ENCODE data around the gene TNFSF18. TPM values are rescaled to one million over a fixed set of nuclear protein-coding genes. Genes with fewer than 3 reads are reported as not detected.

TNFSF18 gene
- total and polyA plus RNA-seq, 4 donors, result 0.04 to 1.2 (median 0.06) TPM; not detected in 1

- DNase-seq (no peak), ATAC-seq (ENCODE audit: insufficient read depth, low FRiP score) (no peak)
- Histone ChIP-seq H3K36me3 (ENCODE audit: control insufficient read depth in 4 of 4, insufficient read depth in 4 of 4, low read length in 4 of 4) (no peaks in the 10 kb centered on the region), H3K4me3 (no peak overlapping the region), H3K4me1 (ENCODE audit: control insufficient read depth in 5 of 5, insufficient read depth in 5 of 5, low read length in 5 of 5) (peaks cover 0 to 33% (median 0%) of the 10 kb centered on the region in 5 donors), H3K9ac (ENCODE audit: insufficient read depth in 1 of 2, low read length in 2 of 2) (no peak overlapping the region), H3K9me3 (ENCODE audit: control insufficient read depth in 4 of 4, insufficient read depth in 3 of 4, low read length in 3 of 4) (no peaks in the 10 kb centered on the region), H3K27me3 (ENCODE audit: control insufficient read depth in 3 of 3, insufficient read depth in 3 of 3, low read length in 2 of 3) (no peaks in the 10 kb centered on the region), H3K27ac (ENCODE audit: low read depth in 1 of 2, low read length in 1 of 2) (no peak overlapping the region)
- TF ChIP-seq CTCF (IDR thresholded peaks at IDR 0.05; ENCODE audit: control extremely low read depth, extremely low read depth), result no peak
These were observed 1.5 kb downstream of the TNFSF18 start for GRCh38 chr1:173049322-173049633.

- no peak overlapping the region for H3K4me3 ChIP-seq
- H3K4me1 ChIP-seq (ENCODE audit: control insufficient read depth in 5 of 5, insufficient read depth in 5 of 5, low read length in 5 of 5), result peaks cover 0 to 33% (median 0%) of the 10 kb centered on the region in 5 donors
- H3K27me3 ChIP-seq (ENCODE audit: control insufficient read depth in 3 of 3, insufficient read depth in 3 of 3, low read length in 2 of 3), result no peaks in the 10 kb centered on the region
- no peaks in the 10 kb centered on the region for H3K36me3 ChIP-seq (ENCODE audit: control insufficient read depth in 4 of 4, insufficient read depth in 4 of 4, low read length in 4 of 4)
- no peaks in the 10 kb centered on the region for H3K9me3 ChIP-seq (ENCODE audit: control insufficient read depth in 4 of 4, insufficient read depth in 3 of 4, low read length in 3 of 4)
- no peak for ATAC-seq (ENCODE audit: insufficient read depth, low FRiP score)
- H3K9ac ChIP-seq (ENCODE audit: insufficient read depth in 1 of 2, low read length in 2 of 2), result no peak overlapping the region
- WGBS, 2 donors, result 39 to 58% methylated on average over 1 of the region's 1 CpG
- DNase-seq, result no peak
- no peak overlapping the region for H3K27ac ChIP-seq (ENCODE audit: low read depth in 1 of 2, low read length in 1 of 2)
- TF ChIP-seq CTCF (IDR thresholded peaks at IDR 0.05; ENCODE audit: control extremely low read depth, extremely low read depth), result no peak
These were observed 2.0 kb downstream of the TNFSF18 start for GRCh38 chr1:173048621-173049321.

- Histone ChIP-seq H3K4me1 (ENCODE audit: control insufficient read depth in 5 of 5, insufficient read depth in 5 of 5, low read length in 5 of 5) (peaks cover 0 to 8% (median 0%) of the 10 kb centered on the region in 5 donors), H3K9me3 (ENCODE audit: control insufficient read depth in 4 of 4, insufficient read depth in 3 of 4, low read length in 3 of 4) (no peaks in the 10 kb centered on the region), H3K27ac (ENCODE audit: low read depth in 1 of 2, low read length in 1 of 2) (no peak overlapping the region), H3K36me3 (ENCODE audit: control insufficient read depth in 4 of 4, insufficient read depth in 4 of 4, low read length in 4 of 4) (no peaks in the 10 kb centered on the region), H3K27me3 (ENCODE audit: control insufficient read depth in 3 of 3, insufficient read depth in 3 of 3, low read length in 2 of 3) (no peaks in the 10 kb centered on the region), H3K9ac (ENCODE audit: insufficient read depth in 1 of 2, low read length in 2 of 2) (no peak overlapping the region), H3K4me3 (no peak overlapping the region)
- DNase-seq (no peak), ATAC-seq (ENCODE audit: insufficient read depth, low FRiP score) (no peak)
- 91 to 94% methylated on average over 1 of the region's 1 CpG for WGBS, 2 donors
- TF ChIP-seq CTCF (IDR thresholded peaks at IDR 0.05; ENCODE audit: control extremely low read depth, extremely low read depth), result no peak
These were observed 6.1 kb downstream of the TNFSF18 start for GRCh38 chr1:173044656-173045055.

DNA sequence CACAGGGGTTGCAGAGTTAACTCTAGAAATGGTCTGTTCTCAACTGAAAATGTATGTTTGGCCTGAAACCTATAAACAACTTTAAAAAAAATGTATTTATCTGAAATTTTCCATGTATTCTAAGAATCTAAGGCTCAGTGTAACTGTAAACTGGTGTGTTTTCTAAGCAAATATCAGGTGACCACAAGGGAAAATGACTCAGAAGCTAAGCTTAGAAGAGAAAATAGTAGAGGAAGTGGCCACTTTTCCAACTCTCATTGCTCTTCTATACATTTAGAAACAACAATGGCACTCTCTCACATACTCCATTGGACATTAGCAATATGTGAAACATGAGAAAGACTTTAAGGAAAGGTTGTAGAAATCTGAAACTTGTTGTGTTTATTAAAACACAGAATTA is 7.5 kb downstream of the TNFSF18 start:
- Histone ChIP-seq H3K9me3 (ENCODE audit: control insufficient read depth in 4 of 4, insufficient read depth in 3 of 4, low read length in 3 of 4) (no peaks in the 10 kb centered on the region), H3K4me1 (ENCODE audit: control insufficient read depth in 5 of 5, insufficient read depth in 5 of 5, low read length in 5 of 5) (no peaks in the 10 kb centered on the region), H3K36me3 (ENCODE audit: control insufficient read depth in 4 of 4, insufficient read depth in 4 of 4, low read length in 4 of 4) (no peaks in the 10 kb centered on the region), H3K9ac (ENCODE audit: insufficient read depth in 1 of 2, low read length in 2 of 2) (no peak overlapping the region), H3K4me3 (no peak overlapping the region), H3K27ac (ENCODE audit: low read depth in 1 of 2, low read length in 1 of 2) (no peak overlapping the region), H3K27me3 (ENCODE audit: control insufficient read depth in 3 of 3, insufficient read depth in 3 of 3, low read length in 2 of 3) (no peaks in the 10 kb centered on the region)
- no peak for ATAC-seq (ENCODE audit: insufficient read depth, low FRiP score)
- no peak for TF ChIP-seq CTCF (IDR thresholded peaks at IDR 0.05; ENCODE audit: control extremely low read depth, extremely low read depth)
- no peak for DNase-seq
